WTC11 (cell line): Measurements from ENCODE around the gene TRNT1. TPM values are rescaled to one million over a fixed set of nuclear protein-coding genes. Genes with fewer than 3 reads are reported as not detected.

Experiments used
- ATAC-seq: fragments of 200-7000 bp; cut with Tn5 transposase; 2 replicates; pipeline ENCODE4 v1.10.0; 2021; ENCODE audit warnings: mild to moderate bottlenecking, moderate library complexity
- CTCF ChIA-PET: fragments of 300-600 bp; sonication (Branson Sonifier 250); formaldehyde crosslinking; loops from one replicate; lab custom pipeline; 2021; ENCODE audit warnings: antibody characterized with exemption; lab: Charles Lee
- POLR2A ChIA-PET: fragments of 350-600 bp; sonication (Branson Sonifier 250); formaldehyde crosslinking; loops from one replicate; lab custom pipeline; 2021; ENCODE audit warnings: antibody characterized with exemption; lab: Charles Lee
- DNase-seq: peaks from one replicate; pipeline ENCODE4 v3.0.0; 2021; ENCODE audit warnings: low spot score
- H3K27ac Mint-ChIP-seq: 2 replicates; pipeline ENCODE4 v1.8.0; 2021; ENCODE audit warnings: mixed read lengths
- H3K27me3 Mint-ChIP-seq: 2 replicates; pipeline ENCODE4 v1.8.0; 2021; ENCODE audit warnings: low read depth, mild to moderate bottlenecking, moderate library complexity, mixed read lengths
- H3K36me3 Mint-ChIP-seq: 2 replicates; pipeline ENCODE4 v1.8.0; 2021; ENCODE audit warnings: mixed read lengths
- H3K4me1 Mint-ChIP-seq: 2 replicates; pipeline ENCODE4 v1.8.0; 2022; ENCODE audit warnings: mixed read lengths
- H3K4me3 Mint-ChIP-seq: 2 replicates; pipeline ENCODE4 v1.8.0; 2021; ENCODE audit warnings: mild to moderate bottlenecking, moderate library complexity, mixed read lengths
- H3K9me3 Mint-ChIP-seq: 2 replicates; pipeline ENCODE4 v1.8.0; 2021; ENCODE audit warnings: mixed read lengths
- ARID4B ChIP-seq: sonication (generic); formaldehyde crosslinking; IDR thresholded peaks from 2 replicates; pipeline ENCODE4 v1.8.0; 2023; ENCODE audit warnings: missing genetic modification reagents, mild to moderate bottlenecking, borderline replicate concordance
- ATF3 ChIP-seq: sonication (generic); formaldehyde crosslinking; conservative IDR thresholded peaks from 2 replicates; pipeline ENCODE4 v1.8.1; 2022; ENCODE audit warnings: mild to moderate bottlenecking, missing genetic modification reagents
- CREB1 ChIP-seq: sonication (generic); formaldehyde crosslinking; IDR thresholded peaks from 2 replicates; pipeline ENCODE4 v1.8.0; 2023; ENCODE audit warnings: mild to moderate bottlenecking, missing genetic modification reagents
- ETV6 ChIP-seq: sonication (generic); formaldehyde crosslinking; IDR thresholded peaks from 2 replicates; pipeline ENCODE4 v1.8.1; 2022; ENCODE audit warnings: mild to moderate bottlenecking, missing genetic modification reagents
- FOXP4 ChIP-seq: sonication (generic); formaldehyde crosslinking; IDR thresholded peaks from 2 replicates; pipeline ENCODE4 v1.8.0; 2022; ENCODE audit warnings: mild to moderate bottlenecking, missing genetic modification reagents
- GABPB1 ChIP-seq: sonication (generic); formaldehyde crosslinking; IDR thresholded peaks from 2 replicates; pipeline ENCODE4 v1.8.1; 2023; ENCODE audit warnings: mild to moderate bottlenecking, missing genetic modification reagents
- MXD4 ChIP-seq: fragments of 250-450 bp; sonication (Bioruptor Pico); IDR thresholded peaks from 2 replicates; pipeline ENCODE4 v1.8.0; 2021; ENCODE audit warnings: mild to moderate bottlenecking, moderate library complexity, borderline replicate concordance
- OVOL2 ChIP-seq: fragments of 250-450 bp; sonication (Bioruptor Pico); IDR thresholded peaks from 2 replicates; pipeline ENCODE4 v1.9.0; 2021; ENCODE audit warnings: mild to moderate bottlenecking, borderline replicate concordance
- PREB ChIP-seq: sonication (generic); formaldehyde crosslinking; IDR thresholded peaks from 2 replicates; pipeline ENCODE4 v1.8.1; 2022; ENCODE audit warnings: mild to moderate bottlenecking, missing genetic modification reagents, moderate library complexity, borderline replicate concordance
- SMAD3 ChIP-seq: sonication (generic); formaldehyde crosslinking; IDR thresholded peaks from 2 replicates; pipeline ENCODE4 v1.8.0; 2022; ENCODE audit warnings: missing genetic modification reagents, mild to moderate bottlenecking, borderline replicate concordance
- SOX15 ChIP-seq: fragments of 250-450 bp; sonication (Bioruptor Pico); IDR thresholded peaks from 2 replicates; pipeline ENCODE4 v1.9.0; 2021; ENCODE audit warnings: mild to moderate bottlenecking
- TCF7 ChIP-seq: sonication (generic); formaldehyde crosslinking; IDR thresholded peaks from 2 replicates; pipeline ENCODE4 v1.8.0; 2022; ENCODE audit warnings: mild to moderate bottlenecking, low read depth, missing genetic modification reagents, moderate library complexity
- ZNF121 ChIP-seq: sonication (generic); formaldehyde crosslinking; IDR thresholded peaks from 2 replicates; pipeline ENCODE4 v1.8.0; 2023; ENCODE audit warnings: missing genetic modification reagents
- ZNF232 ChIP-seq: sonication (generic); formaldehyde crosslinking; IDR thresholded peaks from 2 replicates; pipeline ENCODE4 v1.8.0; 2022; ENCODE audit warnings: mild to moderate bottlenecking, missing genetic modification reagents
- ZNF281 ChIP-seq: sonication (generic); formaldehyde crosslinking; IDR thresholded peaks from 2 replicates; pipeline ENCODE4 v1.8.0; 2023; ENCODE audit warnings: mild to moderate bottlenecking, missing genetic modification reagents
- total RNA-seq: library from RNA; stranded (reverse); gene quantifications from 3 replicates; pipeline ENCODE4 v1.2.3, GENCODE V29; 2021
- TF ChIP-seq, protein P1 (sequence below): sonication (generic); formaldehyde crosslinking; IDR thresholded peaks from 2 replicates; pipeline ENCODE4 v1.8.0; 2023; ENCODE audit warnings: missing genetic modification reagents
- TF ChIP-seq, protein P2 (sequence below): sonication (generic); formaldehyde crosslinking; IDR thresholded peaks from 2 replicates; pipeline ENCODE4 v1.8.1; 2022; ENCODE audit warnings: low read depth, mild to moderate bottlenecking, moderate library complexity, missing genetic modification reagents, borderline replicate concordance

TRNT1 gene
- total RNA-seq, 1 experiment from 2014 or later, result 18.8 TPM

DNA sequence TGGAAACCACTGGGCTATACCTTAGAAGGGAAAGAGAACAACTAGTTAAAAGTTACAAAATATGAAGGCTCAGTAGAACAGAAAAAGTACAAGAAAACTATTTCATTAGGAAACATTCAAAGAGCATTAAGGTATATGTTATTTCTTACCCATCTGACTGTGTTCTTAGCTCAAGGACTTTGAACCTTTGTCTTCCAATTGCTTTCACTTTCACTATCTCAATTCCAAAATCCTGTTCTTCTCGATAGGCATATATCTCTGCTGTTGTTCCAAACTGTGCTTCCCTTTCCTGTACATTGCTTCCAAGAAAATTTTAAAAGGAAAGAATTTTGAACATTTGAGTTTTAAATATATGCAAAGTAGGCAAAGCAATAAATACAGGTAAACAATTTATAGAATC is 45.9 kb downstream of the TRNT1 start:
- H3K27me3 Mint-ChIP-seq, result no peaks in the 10 kb centered on the region
- no peak overlapping the region for H3K4me3 Mint-ChIP-seq
- TF ChIP-seq, protein P1, sequence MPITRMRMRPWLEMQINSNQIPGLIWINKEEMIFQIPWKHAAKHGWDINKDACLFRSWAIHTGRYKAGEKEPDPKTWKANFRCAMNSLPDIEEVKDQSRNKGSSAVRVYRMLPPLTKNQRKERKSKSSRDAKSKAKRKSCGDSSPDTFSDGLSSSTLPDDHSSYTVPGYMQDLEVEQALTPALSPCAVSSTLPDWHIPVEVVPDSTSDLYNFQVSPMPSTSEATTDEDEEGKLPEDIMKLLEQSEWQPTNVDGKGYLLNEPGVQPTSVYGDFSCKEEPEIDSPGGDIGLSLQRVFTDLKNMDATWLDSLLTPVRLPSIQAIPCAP, result no peak
- TF ChIP-seq MXD4 (CRISPR knock-in tag) (no peak), TCF7 (CRISPR knock-in tag) (no peak), SOX15 (CRISPR knock-in tag) (no peak), FOXP4 (CRISPR knock-in tag) (no peak), CREB1 (CRISPR knock-in tag) (no peak), SMAD3 (CRISPR knock-in tag) (no peak), ZNF281 (CRISPR knock-in tag) (no peak), ZNF232 (CRISPR knock-in tag) (no peak), ATF3 (CRISPR knock-in tag) (no peak), OVOL2 (CRISPR knock-in tag) (no peak)
- TF ChIP-seq, protein P2, sequence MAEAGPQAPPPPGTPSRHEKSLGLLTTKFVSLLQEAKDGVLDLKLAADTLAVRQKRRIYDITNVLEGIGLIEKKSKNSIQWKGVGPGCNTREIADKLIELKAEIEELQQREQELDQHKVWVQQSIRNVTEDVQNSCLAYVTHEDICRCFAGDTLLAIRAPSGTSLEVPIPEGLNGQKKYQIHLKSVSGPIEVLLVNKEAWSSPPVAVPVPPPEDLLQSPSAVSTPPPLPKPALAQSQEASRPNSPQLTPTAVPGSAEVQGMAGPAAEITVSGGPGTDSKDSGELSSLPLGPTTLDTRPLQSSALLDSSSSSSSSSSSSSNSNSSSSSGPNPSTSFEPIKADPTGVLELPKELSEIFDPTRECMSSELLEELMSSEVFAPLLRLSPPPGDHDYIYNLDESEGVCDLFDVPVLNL (CRISPR knock-in tag), result no peak
- peaks cover 34% of the 10 kb centered on the region for H3K36me3 Mint-ChIP-seq
- ATAC-seq (no peak), DNase-seq (no peak)
- POLR2A ChIA-PET, result no interaction called here
- H3K9me3 Mint-ChIP-seq, result no peaks in the 10 kb centered on the region
- H3K27ac Mint-ChIP-seq, result no peak overlapping the region
- no peaks in the 10 kb centered on the region for H3K4me1 Mint-ChIP-seq
- CTCF ChIA-PET, result no interaction called here

- Mint-ChIP-seq H3K36me3 (peaks cover 14% of the 10 kb centered on the region), H3K27me3 (peaks cover 19% of the 10 kb centered on the region), H3K27ac (no peak overlapping the region), H3K4me3 (peak overlapping the region; percentile 97), H3K9me3 (no peaks in the 10 kb centered on the region), H3K4me1 (peaks cover 9% of the 10 kb centered on the region)
- ChIA-PET POLR2A (no interaction called here), CTCF (interaction anchor here (0.6 to 1.3 kb wide), 2 partner anchors 22 to 393 kb away, joined by 3 read pairs; no protein-coding TSS in a partner anchor)
- TF ChIP-seq GABPB1 (CRISPR knock-in tag) (no peak), FOXP4 (CRISPR knock-in tag) (no peak), ZNF121 (CRISPR knock-in tag) (no peak), ETV6 (no peak), PREB (no peak), ARID4B (CRISPR knock-in tag) (no peak)
- DNase-seq, result no peak
- ATAC-seq, result no peak
These were observed 51.2 kb downstream of the TRNT1 start for GRCh38 chr3:3177861-3178497.
